OCI-LY1 (cell line): Measurements from ENCODE around the gene BAX.
"Not testable (repeated sequence)": the region's sequence is repeated elsewhere in the genome, so short reads cannot be mapped to it uniquely, and the experiment has no call there.

Experiments
- CTCF ChIP-seq: fragments of 200-600 bp; sonication (generic), shearing (Covaris generic); IDR thresholded peaks from 2 replicates; pipeline ENCODE4 v1.5.1; 2017; ENCODE audit warnings: mild to moderate bottlenecking, antibody characterized with exemption, low read length, moderate library complexity, mixed read lengths
- EZH2 ChIP-seq: fragments of 200-600 bp; sonication (generic), shearing (Covaris generic); IDR thresholded peaks from 2 replicates; pipeline ENCODE4 v1.8.0; 2017; ENCODE audit warnings: borderline replicate concordance, mixed run types, mild to moderate bottlenecking, antibody characterized with exemption, low read length, moderate library complexity, mixed read lengths

GRCh38 chr19:48919271-48919670 is 35.4 kb upstream of the BAX start:
- not testable (repeated sequence) for TF ChIP-seq CTCF, EZH2
